Choroid plexus epithelial cell (primary cell): Measurements from ENCODE around the gene IKZF3.
"Not testable (repeated sequence)": the region's sequence is repeated elsewhere in the genome, so short reads cannot be mapped to it uniquely, and the experiment has no call there.

Experiments
- DNase-seq: peaks from one replicate; pipeline ENCODE4 v3.0.0-alpha.2; 2010; ENCODE audit warnings: low read depth
- H3K4me3 ChIP-seq: 2 replicates; pipeline ENCODE4 v1.5.1; 2011; ENCODE audit warnings: low read depth, mild to moderate bottlenecking, control low read depth, low read length, moderate library complexity
- CTCF ChIP-seq: conservative IDR thresholded peaks from 2 replicates; pipeline ENCODE4 v1.5.1; 2011; ENCODE audit warnings: low read depth, mild to moderate bottlenecking, control low read depth, inconsistent platforms, low read length, moderate library complexity

Gene IKZF3

GRCh38 chr17:39772415-39772814 lies 91.7 kb downstream of the IKZF3 start:
- no peak for TF ChIP-seq CTCF
- no peak for DNase-seq
- H3K4me3 ChIP-seq, result no peak overlapping the region

- TF ChIP-seq CTCF, result no peak
- no peak overlapping the region for H3K4me3 ChIP-seq
- no peak for DNase-seq
Measured at GRCh38 chr17:39769974-39770587, 94.0 kb downstream of the IKZF3 start.

- H3K4me3 ChIP-seq, result no peak overlapping the region
- DNase-seq, result no peak
- no peak for TF ChIP-seq CTCF
Measured at GRCh38 chr17:39767147-39767546, 97.0 kb downstream of the IKZF3 start.

GRCh38 chr17:39765766-39766165 lies 98.3 kb downstream of the IKZF3 start:
- no peak for TF ChIP-seq CTCF
- DNase-seq, result no peak
- H3K4me3 ChIP-seq, result no peak overlapping the region

- H3K4me3 ChIP-seq, result no peak overlapping the region
Measured at GRCh38 chr17:39765175-39765574, 98.9 kb downstream of the IKZF3 start.

GRCh38 chr17:39764171-39764570 lies 99.9 kb downstream of the IKZF3 start:
- not testable (repeated sequence) for DNase-seq, H3K4me3 ChIP-seq

More at GRCh38 chr17:39765175-39765574, 98.9 kb downstream of the IKZF3 start:
- no peak for DNase-seq
- TF ChIP-seq CTCF, result no peak

GRCh38 chr17:39763051-39763820 lies 100.9 kb downstream of the IKZF3 start:
- H3K4me3 ChIP-seq, result no peak overlapping the region
- TF ChIP-seq CTCF, result no peak
- DNase-seq, result no peak
